ENCODE results near the gene PGF. TPM values are rescaled to one million over a fixed set of nuclear protein-coding genes. Genes with fewer than 3 reads are reported as not detected.
"Not testable (repeated sequence)": the region's sequence is repeated elsewhere in the genome, so short reads cannot be mapped to it uniquely, and the experiment has no call there.

The PGF gene
- total RNA-seq, 1 donor: 0.86 TPM

- no peak overlapping the region for H3K4me3 ChIP-seq (ENCODE audit: low read depth, low read length)
- DNase-seq (ENCODE audit: low read depth): no peak
- no peak for TF ChIP-seq CTCF (IDR thresholded peaks at IDR 0.05; ENCODE audit: insufficient read depth, low read depth, low read length)
Observed at GRCh38 chr14:74935360-74935680, 20.1 kb downstream of the PGF start.

- no peak overlapping the region for H3K4me3 ChIP-seq (ENCODE audit: low read depth, low read length)
- no peak for TF ChIP-seq CTCF (IDR thresholded peaks at IDR 0.05; ENCODE audit: insufficient read depth, low read depth, low read length)
- DNase-seq (ENCODE audit: low read depth): peak; percentile 40
Observed at GRCh38 chr14:74934476-74935359, 20.7 kb downstream of the PGF start.

GRCh38 chr14:74934041-74934440 is 21.4 kb downstream of the PGF start:
- peak; percentile 56 for DNase-seq (ENCODE audit: low read depth)
- no peak for TF ChIP-seq CTCF (IDR thresholded peaks at IDR 0.05; ENCODE audit: insufficient read depth, low read depth, low read length)
- H3K4me3 ChIP-seq (ENCODE audit: low read depth, low read length): no peak overlapping the region

GRCh38 chr14:74932936-74933335 is 22.5 kb downstream of the PGF start:
- H3K4me3 ChIP-seq (ENCODE audit: low read depth, low read length); DNase-seq (ENCODE audit: low read depth): not testable (repeated sequence)

GRCh38 chr14:74932401-74932901 is 22.9 kb downstream of the PGF start:
- DNase-seq (ENCODE audit: low read depth): no peak
- H3K4me3 ChIP-seq (ENCODE audit: low read depth, low read length): no peak overlapping the region
- TF ChIP-seq CTCF (IDR thresholded peaks at IDR 0.05; ENCODE audit: insufficient read depth, low read depth, low read length): no peak

GRCh38 chr14:74931744-74932143 is 23.7 kb downstream of the PGF start:
- DNase-seq (ENCODE audit: low read depth); H3K4me3 ChIP-seq (ENCODE audit: low read depth, low read length): not testable (repeated sequence)

- DNase-seq (ENCODE audit: low read depth): no peak
- H3K4me3 ChIP-seq (ENCODE audit: low read depth, low read length): no peak overlapping the region
- no peak for TF ChIP-seq CTCF (IDR thresholded peaks at IDR 0.05; ENCODE audit: insufficient read depth, low read depth, low read length)
Observed at GRCh38 chr14:74929242-74929641, 26.2 kb downstream of the PGF start.

GRCh38 chr14:74927225-74927624 is 28.2 kb downstream of the PGF start:
- no peak for DNase-seq (ENCODE audit: low read depth)
- TF ChIP-seq CTCF (IDR thresholded peaks at IDR 0.05; ENCODE audit: insufficient read depth, low read depth, low read length): no peak
- H3K4me3 ChIP-seq (ENCODE audit: low read depth, low read length): no peak overlapping the region

Data from fibroblast of villous mesenchyme (primary cell).